ENCODE measurements around the gene ACOD1.

GRCh38 chr13:76929320-76929719, 19.0 kb upstream of the ACOD1 start:
- TF ChIP-seq SIN3A (IDR thresholded peaks at IDR 0.05; ENCODE audit: borderline replicate concordance, insufficient read depth, low read length) (no peak), REST (IDR thresholded peaks at IDR 0.05; ENCODE audit: insufficient read depth in 1 of 2, low read depth in 2 of 2, low read length in 2 of 2) (no peak)

Measured in PFSK-1 (cell line).